ENCODE data around the gene ID2. TPM values are rescaled to one million over a fixed set of nuclear protein-coding genes. Genes with fewer than 3 reads are reported as not detected.

Gene ID2
- total RNA-seq, 1 experiment from 2014 or later: 48.6 TPM

- H3K79me2 ChIP-seq (ENCODE audit: insufficient read depth, low read length): no peaks in the 10 kb centered on the region
Observed at GRCh38 chr2:8714283-8714682, 32.4 kb downstream of the ID2 start.

More at GRCh38 chr2:8714283-8714682, 32.4 kb downstream of the ID2 start:
- no peak overlapping the region for H2AK5ac ChIP-seq (ENCODE audit: insufficient read length, low read length)
- H2BK5ac ChIP-seq (ENCODE audit: insufficient read length, low read length): no peak overlapping the region
- H4K91ac ChIP-seq (ENCODE audit: insufficient read length, low read depth, low read length): no peak overlapping the region
- WGBS (ENCODE audit: extremely low coverage, insufficient read length, low lambda C conversion rate): no CpG with 5 or more reads among the region's 7 CpGs
- no peak overlapping the region for H3K4me2 ChIP-seq (ENCODE audit: insufficient read depth, insufficient read length, low read length)
- Mint-ChIP-seq H3K9me3 (peaks cover 0 to 2% of the 10 kb centered on the region in 2 experiments; a peak in 2 of 5 replicates), H3K27ac (no peak overlapping the region), H3K4me3 (no peak overlapping the region), H3K27me3 (ENCODE audit: low read depth) (peaks cover 2% of the 10 kb centered on the region; the same call in 1 of the 2 replicates), H3K4me1 (peaks cover 4 to 8% of the 10 kb centered on the region in 2 experiments; a peak in 3 of 4 replicates), H3K36me3 (ENCODE audit: insufficient read depth in 1 of 3, low read depth in 3 of 3) (no peaks in the 10 kb centered on the region; a peak in 1 of 7 replicates)
- no peak overlapping the region for H3K23ac ChIP-seq (ENCODE audit: insufficient read length, low read depth, low read length)
- no peak overlapping the region for H3K56ac ChIP-seq (ENCODE audit: insufficient read length, low read depth, low read length)
- no peaks in the 10 kb centered on the region for H3K4me1 ChIP-seq (ENCODE audit: insufficient read depth, low read length)
- H4K5ac ChIP-seq (ENCODE audit: insufficient read length, low read depth, low read length): no peak overlapping the region
- no peak overlapping the region for H2BK15ac ChIP-seq (ENCODE audit: low read depth, low read length)
- no peak overlapping the region for H3K4ac ChIP-seq (ENCODE audit: low read depth, low read length)
- H3T11ph ChIP-seq (ENCODE audit: low read length): no peak overlapping the region
- no peaks in the 10 kb centered on the region for H3K79me1 ChIP-seq (ENCODE audit: insufficient read depth, low read depth, low read length, poor library complexity, severe bottlenecking)
- no peaks in the 10 kb centered on the region for H3K27me3 ChIP-seq (ENCODE audit: insufficient read depth, low read length)
- H2AFZ ChIP-seq (ENCODE audit: low read length): no peak overlapping the region
- H2BK120ac ChIP-seq (ENCODE audit: low read depth, low read length, poor library complexity, severe bottlenecking): no peak overlapping the region
- H3K23me2 ChIP-seq (ENCODE audit: insufficient read length, low read depth, low read length, poor library complexity, severe bottlenecking): no peaks in the 10 kb centered on the region
- no peak for TF ChIP-seq CTCF (conservative IDR thresholded peaks at IDR 0.05)
- no peaks in the 10 kb centered on the region for H4K20me1 ChIP-seq (ENCODE audit: control insufficient read depth, insufficient read depth, insufficient read length)
- H3K14ac ChIP-seq (ENCODE audit: insufficient read depth, low read length): no peak overlapping the region
- no peak overlapping the region for H2BK20ac ChIP-seq (ENCODE audit: low read depth, low read length, poor library complexity, severe bottlenecking)
- H3K27ac ChIP-seq (ENCODE audit: insufficient read length, low read depth, low read length): no peak overlapping the region
- DNase-seq: no peak
- H4K8ac ChIP-seq (replicated peaks; ENCODE audit: insufficient read length, low read depth, low read length): no peak overlapping the region
- H3K9ac ChIP-seq (ENCODE audit: extremely low read depth, insufficient read length, low read length): no peak overlapping the region
- no peak overlapping the region for H2BK12ac ChIP-seq (ENCODE audit: insufficient read length, low read depth, low read length)
- H3K9me3 ChIP-seq (ENCODE audit: control insufficient read depth, low read depth, low read length): no peaks in the 10 kb centered on the region
- H3K18ac ChIP-seq (ENCODE audit: insufficient read length, low read depth, low read length): no peak overlapping the region
